K562 (cell line): ENCODE data around the gene TSEN34.

Experiments
- BHLHE40 ChIP-seq: IDR thresholded peaks from 2 replicates; pipeline ENCODE4 v1.6.1; 2011; ENCODE audit warnings: low read length, improper control_type of control experiment
- CTCF ChIP-seq, 3 experiments: IDR thresholded peaks in 2 of 3; conservative IDR thresholded peaks in 1 of 3; 2 replicates each; pipeline ENCODE4 v1.5.1; 2011 to 2012; ENCODE audit warnings: low read length in 3 of 3, mild to moderate bottlenecking in 3 of 3, control low read depth in 2 of 3, improper control_type of control experiment in 1 of 3, inconsistent platforms in 1 of 3, low read depth in 1 of 3, mixed read lengths in 1 of 3, moderate library complexity in 1 of 3; ENCODE audit not compliant: insufficient read depth in 2 of 3
- EP300 ChIP-seq: IDR thresholded peaks from 2 replicates; pipeline ENCODE4 v1.6.1; 2012; ENCODE audit warnings: low read length, improper control_type of control experiment
- HBP1 ChIP-seq: fragments of 450-650 bp; formaldehyde crosslinking; IDR thresholded peaks from 2 replicates; pipeline ENCODE4 v1.4.0; 2022; ENCODE audit warnings: missing genetic modification characterization
- POLR2AphosphoS5 ChIP-seq: IDR thresholded peaks from 2 replicates; pipeline ENCODE4 v1.6.1; 2011; ENCODE audit warnings: mild to moderate bottlenecking, low read depth, low read length, moderate library complexity; ENCODE audit not compliant: control insufficient read depth, insufficient read depth
- TAL1 ChIP-seq: fragments of 450-650 bp; IDR thresholded peaks from 2 replicates; pipeline ENCODE4 v1.6.1; 2016; ENCODE audit warnings: mild to moderate bottlenecking
- ZBTB49 ChIP-seq: sonication (generic); formaldehyde crosslinking; IDR thresholded peaks from 2 replicates; pipeline ENCODE4 v1.8.0; 2022; ENCODE audit warnings: missing genetic modification reagents, mild to moderate bottlenecking, borderline replicate concordance
- ZNF263 ChIP-seq: sonication (generic); formaldehyde crosslinking; IDR thresholded peaks from 2 replicates; pipeline ENCODE4 v1.8.0; 2022; ENCODE audit warnings: mild to moderate bottlenecking, missing genetic modification reagents, borderline replicate concordance

- TF ChIP-seq EP300 (no peak), BHLHE40 (no peak), ZNF263 (CRISPR knock-in tag) (no peak), CTCF (IDR thresholded peaks at IDR 0.05 in 2 of 3, conservative IDR thresholded peaks at IDR 0.05 in 1 of 3; ENCODE audit: insufficient read depth in 2 of 3, low read depth in 1 of 3, low read length in 3 of 3) (no peak), TAL1 (no peak), POLR2AphosphoS5 (no peak), ZBTB49 (CRISPR knock-in tag) (no peak), HBP1 (CRISPR knock-in tag) (no peak)
Measured at GRCh38 chr19:54154603-54155345, 36.3 kb upstream of the TSEN34 start.
